C4-2B (cell line): Measurements from ENCODE around the gene GTPBP3.

ENCODE experiments used
- CTCF ChIP-seq: fragments of 450-650 bp; conservative IDR thresholded peaks from 2 replicates; pipeline ENCODE4 v1.5.1; 2017; ENCODE audit warnings: mild to moderate bottlenecking
- ZFX ChIP-seq: fragments of 450-650 bp; IDR thresholded peaks from 2 replicates; pipeline ENCODE4 v1.6.1; 2017

- TF ChIP-seq CTCF (no peak), ZFX (no peak)
Observed at GRCh38 chr19:17329366-17330261, 7.7 kb upstream of the GTPBP3 start.
